OCI-LY1 (cell line): ENCODE results near the gene ADAMTS14.
"Not testable (repeated sequence)": the region's sequence is repeated elsewhere in the genome, so short reads cannot be mapped to it uniquely, and the experiment has no call there.

Source experiments
- H2AFZ ChIP-seq: fragments of 200-600 bp; sonication (generic), shearing (Covaris generic); 2 replicates; pipeline ENCODE4 v1.6.0; 2014; ENCODE audit warnings: antibody characterized with exemption, mild to moderate bottlenecking, low read length
- H3F3A ChIP-seq: fragments of 200-600 bp; sonication (generic), shearing (Covaris generic); 2 replicates; pipeline ENCODE4 v1.6.0; 2014; ENCODE audit warnings: mild to moderate bottlenecking, antibody characterized with exemption, low read length, moderate library complexity; ENCODE audit not compliant: insufficient read depth
- H3K27ac ChIP-seq: fragments of 200-600 bp; sonication (generic); 2 replicates; pipeline ENCODE4 v1.5.1; 2014; ENCODE audit warnings: low read length, mixed run types, mild to moderate bottlenecking, low read depth; ENCODE audit not compliant: poor library complexity, severe bottlenecking
- H3K27me3 ChIP-seq: fragments of 200-600 bp; sonication (generic); 2 replicates; pipeline ENCODE4 v1.6.0; 2014; ENCODE audit warnings: antibody characterized with exemption, mild to moderate bottlenecking, low read length, moderate library complexity; ENCODE audit not compliant: insufficient read depth
- H3K36me3 ChIP-seq: fragments of 200-600 bp; sonication (generic); 2 replicates; pipeline ENCODE4 v1.6.1; 2014; ENCODE audit warnings: mild to moderate bottlenecking, antibody characterized with exemption, low read length, moderate library complexity, mixed read lengths; ENCODE audit not compliant: insufficient read depth
- H3K4me1 ChIP-seq: fragments of 200-600 bp; sonication (generic); 2 replicates; pipeline ENCODE4 v1.5.1; 2014; ENCODE audit warnings: mild to moderate bottlenecking, low read length, moderate library complexity; ENCODE audit not compliant: insufficient read depth, severe bottlenecking
- H3K4me2 ChIP-seq: fragments of 200-600 bp; sonication (generic), shearing (Covaris generic); 2 replicates; pipeline ENCODE4 v1.6.1; 2014; ENCODE audit warnings: low read length
- H3K4me3 ChIP-seq: fragments of 200-600 bp; sonication (generic); 2 replicates; pipeline ENCODE4 v1.5.1; 2014; ENCODE audit warnings: low read length, low read depth, mild to moderate bottlenecking, mixed read lengths; ENCODE audit not compliant: poor library complexity, severe bottlenecking
- H3K79me2 ChIP-seq: fragments of 200-600 bp; shearing (Covaris generic); 2 replicates; pipeline ENCODE4 v1.6.1; 2016; ENCODE audit warnings: mixed run types, low read length, mixed read lengths; ENCODE audit not compliant: insufficient read depth
- H3K9ac ChIP-seq: fragments of 200-600 bp; sonication (generic), shearing (Covaris generic); 2 replicates; pipeline ENCODE4 v1.6.1; 2014; ENCODE audit warnings: mild to moderate bottlenecking, low read length, mixed read lengths
- H3K9me2 ChIP-seq: fragments of 200-600 bp; sonication (generic), shearing (Covaris generic); 2 replicates; pipeline ENCODE4 v1.6.1; 2014; ENCODE audit warnings: low read depth, mild to moderate bottlenecking, low read length, mixed read lengths
- H3K9me3 ChIP-seq: fragments of 200-600 bp; shearing (Covaris generic); 2 replicates; pipeline ENCODE4 v1.6.1; 2014; ENCODE audit warnings: low read length, mixed read lengths
- H4K20me1 ChIP-seq: fragments of 200-600 bp; sonication (generic), shearing (Covaris generic); 2 replicates; pipeline ENCODE4 v1.6.0; 2016; ENCODE audit warnings: mild to moderate bottlenecking, low read length; ENCODE audit not compliant: insufficient read depth
- CTCF ChIP-seq: fragments of 200-600 bp; sonication (generic), shearing (Covaris generic); IDR thresholded peaks from 2 replicates; pipeline ENCODE4 v1.5.1; 2017; ENCODE audit warnings: mild to moderate bottlenecking, antibody characterized with exemption, low read length, moderate library complexity, mixed read lengths
- EZH2 ChIP-seq: fragments of 200-600 bp; sonication (generic), shearing (Covaris generic); IDR thresholded peaks from 2 replicates; pipeline ENCODE4 v1.8.0; 2017; ENCODE audit warnings: borderline replicate concordance, mixed run types, mild to moderate bottlenecking, antibody characterized with exemption, low read length, moderate library complexity, mixed read lengths

Gene ADAMTS14

GRCh38 chr10:70664702-70665195 lies 7.6 kb upstream of the ADAMTS14 start:
- no peak overlapping the region for H2AFZ ChIP-seq
- no peaks in the 10 kb centered on the region for H3F3A ChIP-seq
- H3K9me3 ChIP-seq = no peaks in the 10 kb centered on the region
- no peaks in the 10 kb centered on the region for H3K79me2 ChIP-seq
- H3K4me2 ChIP-seq = no peak overlapping the region
- H3K9me2 ChIP-seq = no peaks in the 10 kb centered on the region
- no peak overlapping the region for H3K9ac ChIP-seq
- peaks cover 5% of the 10 kb centered on the region; the same call in 1 of the 2 replicates for H3K27me3 ChIP-seq
- H4K20me1 ChIP-seq = no peaks in the 10 kb centered on the region
- TF ChIP-seq CTCF (no peak), EZH2 (no peak)
- H3K4me1 ChIP-seq = no peaks in the 10 kb centered on the region
- no peak overlapping the region for H3K4me3 ChIP-seq
- H3K36me3 ChIP-seq = no peaks in the 10 kb centered on the region
- H3K27ac ChIP-seq = no peak overlapping the region

DNA sequence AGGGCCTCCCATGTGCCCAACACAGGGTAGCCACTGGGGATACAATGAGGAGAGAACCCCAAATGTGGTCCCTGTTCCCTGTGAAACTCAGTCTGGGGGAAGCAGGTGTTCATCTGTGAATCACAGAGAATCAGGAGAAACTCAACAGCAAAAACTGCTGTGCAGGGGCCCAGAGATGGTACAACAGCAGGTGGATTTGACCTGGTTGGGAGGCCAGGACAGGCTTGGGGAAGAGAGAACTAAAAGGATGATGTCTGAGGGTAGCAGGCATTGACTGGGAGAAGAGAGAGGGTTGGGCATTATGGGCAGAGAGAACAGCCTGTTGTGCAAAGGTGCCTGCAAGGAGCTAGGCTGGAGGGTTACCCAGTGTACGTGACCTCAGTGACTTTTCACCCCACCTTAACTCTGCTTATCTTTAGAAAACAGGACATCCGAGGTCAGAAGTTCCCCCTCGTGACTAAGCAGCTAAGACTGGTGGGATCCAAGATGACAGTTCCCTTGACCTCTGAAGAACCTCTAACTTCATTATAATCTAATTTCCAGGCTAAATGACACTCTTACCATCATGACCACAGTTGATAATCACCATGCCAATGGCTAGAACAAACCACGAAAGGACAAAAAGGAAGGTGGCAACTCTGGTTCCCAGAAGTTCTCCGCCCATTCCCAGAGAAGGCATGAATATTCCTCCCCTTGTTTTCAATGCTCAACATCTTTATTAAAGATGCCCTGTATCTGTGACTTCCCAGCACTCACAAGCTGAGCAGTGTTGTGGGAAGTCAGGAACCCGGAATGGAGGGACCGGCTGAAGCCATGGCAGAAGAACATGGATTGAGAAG lies 5.1 kb upstream of the ADAMTS14 start:
- no peak for TF ChIP-seq EZH2
- TF ChIP-seq CTCF = no peak
- Histone ChIP-seq H2AFZ (no peak overlapping the region), H3K36me3 (no peaks in the 10 kb centered on the region), H3K9ac (no peak overlapping the region), H3K4me2 (no peak overlapping the region), H3K79me2 (no peaks in the 10 kb centered on the region), H3K27me3 (peaks cover 5% of the 10 kb centered on the region; the same call in 1 of the 2 replicates), H3K9me2 (no peaks in the 10 kb centered on the region), H3K9me3 (no peaks in the 10 kb centered on the region), H3K4me1 (no peaks in the 10 kb centered on the region), H4K20me1 (no peaks in the 10 kb centered on the region), H3F3A (no peaks in the 10 kb centered on the region), H3K27ac (no peak overlapping the region), H3K4me3 (no peak overlapping the region)

DNA sequence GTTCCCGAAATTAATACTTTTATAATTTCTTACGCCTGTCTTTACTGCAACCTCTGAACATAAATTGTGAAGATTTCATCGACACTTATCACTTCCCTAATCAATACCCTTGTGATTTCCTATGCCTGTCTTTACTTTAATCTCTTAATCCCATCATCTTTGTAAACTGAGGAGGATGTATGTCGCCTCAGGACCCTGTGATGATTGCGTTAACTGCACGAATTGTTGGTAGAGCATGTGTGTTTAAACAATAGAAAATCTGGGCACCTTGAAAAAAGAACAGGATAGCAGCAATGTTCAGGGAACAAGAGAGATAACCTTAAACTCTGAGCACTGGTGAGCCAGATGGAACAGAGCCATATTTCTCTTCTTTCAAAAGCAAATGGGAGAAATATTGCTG lies 4.5 kb upstream of the ADAMTS14 start:
- not testable (repeated sequence) for H3K27me3 ChIP-seq, H3K9ac ChIP-seq, H3F3A ChIP-seq, H3K9me2 ChIP-seq, H3K9me3 ChIP-seq, H4K20me1 ChIP-seq, H3K4me1 ChIP-seq, H3K36me3 ChIP-seq, H2AFZ ChIP-seq, H3K4me2 ChIP-seq, H3K27ac ChIP-seq, H3K4me3 ChIP-seq, H3K79me2 ChIP-seq
